H1 (cell line): Measurements from ENCODE around the gene MYH11. TPM values are rescaled to one million over a fixed set of nuclear protein-coding genes. Genes with fewer than 3 reads are reported as not detected.

Experiments
- CTBP2 ChIP-seq: IDR thresholded peaks from 2 replicates; pipeline ENCODE4 v1.7.0; 2011; ENCODE audit warnings: borderline replicate concordance, mild to moderate bottlenecking, moderate library complexity, mixed read lengths, low read length; ENCODE audit not compliant: insufficient read depth, insufficient read length
- polyA plus RNA-seq, 7 experiments: library from polyadenylated mRNA; depleted of rRNA in 3 of 7; stranded (reverse) in 5 of 7; unstranded in 2 of 7; fragments of >200 nt in 5 of 7; fragments of 200-250 nt in 2 of 7; gene quantifications; 1 replicate in 5 of 7; 2 replicates in 1 of 7; 4 replicates in 1 of 7; pipeline versions ENCODE4 v1.2.1 to v1.2.3, GENCODE V29; 2011 to 2013; ENCODE audit warnings: missing spikeins in 2 of 7, mixed read lengths in 2 of 7
- total RNA-seq: library from RNA; stranded (reverse); fragmentation: NEBNext Ultra II Directional; extraction: Animal tissue kit (Norgen Biotek cat#: 25700); gene quantifications from 2 replicates; pipeline ENCODE4 v1.2.1, GENCODE V29; 2021

MYH11 gene
- total and polyA plus RNA-seq, 2 of the 8 experiments (the other 6 are each of a cell fraction or from before 2014, with no cell fraction given) = 0.11 to 0.78 TPM

DNA sequence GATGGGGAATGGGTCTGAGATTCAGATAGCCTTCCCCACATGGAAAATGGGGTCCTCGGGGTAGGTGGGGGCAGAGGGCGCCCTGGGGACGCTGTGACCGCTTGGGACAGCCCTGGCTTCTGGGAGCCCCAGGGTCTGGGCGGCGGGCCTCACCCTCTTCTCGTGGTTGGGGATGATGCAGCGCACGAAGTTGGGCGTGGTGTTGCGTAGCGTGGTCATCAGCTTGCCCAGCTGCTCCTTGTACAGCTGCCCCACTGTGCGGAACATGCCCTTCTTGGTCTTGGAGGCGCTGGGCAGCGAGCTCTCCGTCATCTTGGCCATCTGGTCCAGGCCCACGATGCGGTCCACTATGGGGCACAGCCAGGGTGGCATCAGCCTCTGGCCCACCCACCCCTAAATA lies 106.8 kb downstream of the MYH11 start (continued):
- no peak for TF ChIP-seq CTBP2
